Testis (tissue), 2 donors: ENCODE data around the gene PPP1R14C.

Experiments used
- CTCF ChIP-seq, 3 experiments: fragments of 450-650 bp in 2 of 3; fragments of 200-600 bp in 1 of 3; sonication (generic) in 1 of 3; IDR thresholded peaks; one replicate each; pipeline ENCODE4 v1.5.1; 2016 to 2019; ENCODE audit warnings: antibody characterized with exemption in 3 of 3, mild to moderate bottlenecking in 2 of 3, moderate library complexity in 1 of 3
- POLR2A ChIP-seq: fragments of 450-650 bp; IDR thresholded peaks from one replicate; pipeline ENCODE4 v1.6.1; 2017; ENCODE audit warnings: antibody characterized with exemption, mild to moderate bottlenecking, moderate library complexity

- no peak for TF ChIP-seq CTCF (IDR thresholded peaks at IDR 0.05)
- no peak for TF ChIP-seq POLR2A
These were observed 134.3 kb downstream of the PPP1R14C start for GRCh38 chr6:150276937-150277742.
